DND-41 (cell line): ENCODE results near the gene GPC6.

Source experiments
- EZH2 ChIP-seq: IDR thresholded peaks from 3 replicates; pipeline ENCODE4 v1.6.1; 2012; ENCODE audit warnings: borderline replicate concordance, low read depth, mild to moderate bottlenecking, moderate library complexity, low read length, inconsistent platforms; ENCODE audit not compliant: severe bottlenecking
- TF ChIP-seq, protein P1 (sequence below): IDR thresholded peaks from 2 replicates; pipeline ENCODE4 v1.5.1; 2012; ENCODE audit warnings: borderline replicate concordance, low read length, moderate library complexity, mild to moderate bottlenecking; ENCODE audit not compliant: poor library complexity, severe bottlenecking; ENCODE audit errors: extremely low read depth

- TF ChIP-seq, protein P1, sequence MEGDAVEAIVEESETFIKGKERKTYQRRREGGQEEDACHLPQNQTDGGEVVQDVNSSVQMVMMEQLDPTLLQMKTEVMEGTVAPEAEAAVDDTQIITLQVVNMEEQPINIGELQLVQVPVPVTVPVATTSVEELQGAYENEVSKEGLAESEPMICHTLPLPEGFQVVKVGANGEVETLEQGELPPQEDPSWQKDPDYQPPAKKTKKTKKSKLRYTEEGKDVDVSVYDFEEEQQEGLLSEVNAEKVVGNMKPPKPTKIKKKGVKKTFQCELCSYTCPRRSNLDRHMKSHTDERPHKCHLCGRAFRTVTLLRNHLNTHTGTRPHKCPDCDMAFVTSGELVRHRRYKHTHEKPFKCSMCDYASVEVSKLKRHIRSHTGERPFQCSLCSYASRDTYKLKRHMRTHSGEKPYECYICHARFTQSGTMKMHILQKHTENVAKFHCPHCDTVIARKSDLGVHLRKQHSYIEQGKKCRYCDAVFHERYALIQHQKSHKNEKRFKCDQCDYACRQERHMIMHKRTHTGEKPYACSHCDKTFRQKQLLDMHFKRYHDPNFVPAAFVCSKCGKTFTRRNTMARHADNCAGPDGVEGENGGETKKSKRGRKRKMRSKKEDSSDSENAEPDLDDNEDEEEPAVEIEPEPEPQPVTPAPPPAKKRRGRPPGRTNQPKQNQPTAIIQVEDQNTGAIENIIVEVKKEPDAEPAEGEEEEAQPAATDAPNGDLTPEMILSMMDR, result no peak
- TF ChIP-seq EZH2, result no peak
These were observed 224.2 kb downstream of the GPC6 start for GRCh38 chr13:93450761-93451160.
